Stimulated activated CD8-positive, alpha-beta memory T cell treated with anti-CD3 and anti-CD28 coated beads, Interleukin-7, amount 100 ng/mL, for 1 hour (primary cell): ENCODE data around the gene FNDC3B.

Source experiments
- DNase-seq, 2 donors: peaks; one replicate each; pipeline ENCODE4 v3.0.0-alpha.2; 2020; ENCODE audit warnings: low read depth in 2 of 2

The FNDC3B gene

DNA sequence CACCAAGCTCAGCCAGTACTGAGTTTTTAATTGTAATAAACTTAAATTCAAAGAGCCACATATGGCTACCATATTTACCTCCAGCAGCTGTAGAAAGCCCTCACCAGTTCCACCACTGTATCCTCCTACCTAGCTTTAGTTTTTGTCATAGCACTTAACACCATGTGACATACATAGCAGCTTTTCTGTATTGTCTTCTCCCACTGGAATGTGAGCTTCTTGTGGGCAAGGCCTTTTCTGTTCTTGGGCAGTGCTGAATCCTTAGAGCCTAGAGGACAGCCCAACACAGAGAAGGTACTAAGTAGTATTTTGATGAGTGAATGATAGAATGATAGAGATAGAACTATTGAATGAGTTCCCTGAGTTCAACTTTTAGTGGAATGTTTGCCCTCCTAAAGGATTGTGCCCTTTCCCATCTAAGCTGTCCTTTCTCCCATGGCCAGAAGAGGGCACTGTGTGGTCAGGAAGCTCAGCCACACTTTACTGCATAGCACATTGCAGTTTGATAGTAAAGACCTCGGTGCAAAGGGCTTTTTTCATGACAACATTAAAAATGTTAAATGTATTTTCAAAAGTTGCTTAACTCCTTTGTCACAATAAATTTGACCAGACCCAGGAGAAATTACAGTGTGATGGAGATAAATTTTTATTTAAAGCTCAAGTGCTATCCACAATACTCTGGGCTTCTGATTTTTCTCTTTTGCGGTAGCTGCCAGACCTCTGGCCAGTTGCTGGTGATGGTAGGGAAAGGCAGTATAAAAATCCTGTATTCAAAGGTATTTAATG is 293.1 kb downstream of the FNDC3B start:
- peak; percentile 21 to 32 for DNase-seq

DNA sequence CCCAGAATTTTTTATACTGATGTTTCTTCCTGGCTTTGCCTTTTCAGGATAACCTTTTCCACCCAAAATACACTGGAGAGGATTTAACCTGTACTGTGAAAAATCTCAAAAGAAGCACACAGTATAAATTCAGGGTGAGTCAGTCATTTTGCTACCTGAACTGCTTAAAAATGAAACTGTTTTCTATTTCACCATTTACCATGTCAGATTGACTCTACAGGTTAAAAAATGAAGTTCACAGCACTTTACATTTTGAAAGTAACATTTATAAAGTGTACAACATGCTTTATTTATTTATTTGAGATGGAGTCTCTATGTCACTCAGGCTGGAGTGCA is 293.6 kb downstream of the FNDC3B start:
- DNase-seq = no peak

DNA sequence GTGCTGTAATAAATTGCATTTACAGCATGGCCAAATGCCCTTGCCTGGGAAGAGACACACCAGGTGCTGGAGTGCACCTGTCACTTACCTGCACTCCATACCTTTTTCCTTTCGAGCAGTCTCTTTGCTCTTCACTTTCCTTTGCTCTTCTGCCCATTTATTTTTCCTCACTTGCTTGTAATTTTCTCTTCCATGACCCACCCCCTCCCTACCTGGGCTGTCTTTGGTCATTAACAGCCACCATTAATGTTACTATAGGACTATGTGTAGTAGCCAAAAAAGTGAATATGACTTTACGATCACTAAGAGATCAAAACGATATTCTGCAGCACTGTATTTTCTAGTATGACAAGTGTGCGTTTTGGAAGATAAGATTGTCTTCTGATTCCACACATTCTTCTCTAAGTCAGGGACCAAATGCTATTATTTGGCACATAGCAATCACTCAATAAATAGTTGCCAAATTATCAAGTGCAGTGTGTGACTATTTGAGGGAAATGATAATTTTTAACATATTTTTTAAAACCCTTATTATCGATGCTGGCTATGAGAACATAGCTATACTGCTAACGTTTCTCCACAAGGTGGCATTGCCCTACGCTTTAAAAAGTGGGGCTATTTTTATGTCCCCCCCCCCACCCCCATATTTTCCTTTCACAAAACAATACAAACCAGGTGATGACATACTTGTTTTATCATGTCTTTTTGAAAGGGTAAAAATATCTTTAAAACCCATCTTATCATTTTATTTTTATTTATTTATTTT is 294.5 kb downstream of the FNDC3B start:
- no peak for DNase-seq

DNA sequence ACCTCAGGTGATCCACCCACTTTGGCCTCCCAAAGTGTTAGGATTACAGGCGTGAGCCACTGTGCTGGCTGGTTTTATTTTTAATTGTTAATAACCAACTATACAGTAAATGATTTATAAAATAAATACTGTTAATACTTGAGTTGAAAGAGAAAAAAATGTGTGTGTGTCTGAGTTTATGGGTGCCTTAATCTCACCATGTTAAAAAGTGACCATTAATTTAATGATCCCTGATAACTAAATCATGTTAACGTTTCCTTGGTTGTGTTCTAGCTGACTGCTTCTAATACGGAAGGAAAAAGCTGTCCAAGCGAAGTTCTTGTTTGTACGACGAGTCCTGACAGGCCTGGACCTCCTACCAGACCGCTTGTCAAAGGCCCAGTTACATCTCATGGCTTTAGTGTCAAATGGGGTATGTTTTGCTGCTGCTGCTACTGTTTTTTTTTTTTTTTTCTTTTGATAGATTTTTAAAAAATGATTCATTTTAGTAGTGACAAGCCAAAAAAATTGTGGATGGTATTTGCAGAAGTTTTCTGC is 295.4 kb downstream of the FNDC3B start:
- DNase-seq = no peak

DNA sequence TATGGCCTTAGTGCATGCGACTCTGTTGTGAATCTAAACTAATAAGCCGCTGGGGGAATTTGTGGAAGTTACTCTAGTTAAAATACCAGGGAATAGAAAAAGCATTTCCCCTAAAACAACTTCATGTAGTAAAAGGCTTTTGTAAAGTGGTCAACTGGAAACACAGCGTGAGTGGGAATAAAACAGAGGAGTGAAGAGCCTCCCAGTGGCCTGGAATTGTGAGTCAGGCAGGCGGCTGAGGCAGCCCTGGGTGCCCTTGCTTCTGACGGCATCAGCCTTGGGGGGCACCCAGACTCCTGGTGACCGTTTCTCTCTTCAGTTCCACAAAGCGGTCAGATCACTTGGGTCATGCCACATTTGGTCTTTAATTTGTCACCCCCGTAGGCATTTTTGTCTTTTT is 300.5 kb downstream of the FNDC3B start:
- no peak for DNase-seq

DNA sequence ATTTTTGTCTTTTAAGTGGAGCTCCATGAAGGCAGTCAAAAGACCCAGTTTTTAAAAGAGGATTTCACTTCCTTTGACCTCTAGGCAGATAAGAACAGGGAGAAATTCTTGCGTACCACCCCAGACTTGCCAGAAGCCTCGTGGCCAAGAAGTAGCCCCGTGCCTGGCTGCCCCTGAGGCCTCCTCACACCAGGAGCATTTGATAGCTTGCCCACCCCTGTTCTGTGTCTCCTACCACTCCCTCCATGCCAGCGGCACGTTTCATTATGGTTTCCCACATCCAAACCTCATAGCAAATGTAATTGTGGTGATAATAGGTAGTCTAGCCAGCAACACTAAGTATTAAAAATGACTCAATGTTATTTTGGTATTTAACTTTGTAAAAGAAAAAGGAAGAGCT is 301.2 kb downstream of the FNDC3B start:
- no peak for DNase-seq

DNA sequence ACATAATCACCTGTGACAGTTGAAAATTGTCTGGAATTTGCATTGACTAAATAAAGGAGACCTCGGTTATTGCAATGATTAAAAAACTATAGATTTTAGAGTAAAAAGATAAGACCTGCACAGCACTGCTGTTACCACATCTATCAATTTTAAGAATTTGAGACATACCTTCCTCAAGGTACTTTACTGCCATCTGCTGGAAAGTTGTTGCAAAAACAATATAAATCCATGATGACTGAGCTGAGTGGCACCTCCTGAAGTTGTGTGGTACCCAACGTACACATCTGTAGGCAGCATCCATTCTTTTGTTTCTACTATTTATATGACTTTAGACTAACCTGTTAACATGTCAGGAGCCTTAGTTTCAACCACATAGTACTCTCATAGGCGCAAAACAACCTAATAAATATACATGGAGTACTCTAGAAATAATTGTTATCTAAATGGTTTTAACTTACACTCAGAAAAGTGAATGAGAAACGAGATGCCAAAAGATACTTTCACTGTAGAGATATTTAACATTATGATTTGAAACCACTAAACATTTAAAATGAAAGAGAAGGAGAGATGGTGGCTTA is 302.2 kb downstream of the FNDC3B start:
- DNase-seq = no peak

DNA sequence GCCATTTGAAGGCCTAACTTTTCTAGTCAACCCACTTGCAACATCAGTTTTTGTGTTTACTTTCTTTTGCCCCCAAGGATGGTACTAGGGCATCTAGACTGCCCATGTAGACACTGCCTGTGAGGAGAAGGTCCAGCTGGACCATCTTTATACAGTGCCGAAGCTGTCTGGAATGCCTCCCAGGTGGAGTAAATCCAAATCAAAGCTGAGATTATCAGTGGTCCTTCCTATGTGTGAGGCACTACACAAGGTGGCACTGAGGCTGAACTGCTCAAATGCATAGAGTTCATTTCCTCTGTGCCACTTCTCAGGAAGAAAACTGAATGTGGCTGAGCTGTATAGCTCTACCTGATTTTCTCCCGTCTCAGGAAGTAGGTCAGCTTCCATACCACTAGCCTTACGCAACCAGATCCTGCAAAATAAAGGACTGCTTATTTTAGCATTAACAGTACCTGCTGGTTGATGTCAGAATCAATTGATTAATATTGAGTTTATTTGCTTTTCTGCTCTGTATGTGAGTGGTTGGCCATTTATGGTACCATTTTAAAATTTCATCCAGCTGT is 302.8 kb downstream of the FNDC3B start:
- DNase-seq = no peak

DNA sequence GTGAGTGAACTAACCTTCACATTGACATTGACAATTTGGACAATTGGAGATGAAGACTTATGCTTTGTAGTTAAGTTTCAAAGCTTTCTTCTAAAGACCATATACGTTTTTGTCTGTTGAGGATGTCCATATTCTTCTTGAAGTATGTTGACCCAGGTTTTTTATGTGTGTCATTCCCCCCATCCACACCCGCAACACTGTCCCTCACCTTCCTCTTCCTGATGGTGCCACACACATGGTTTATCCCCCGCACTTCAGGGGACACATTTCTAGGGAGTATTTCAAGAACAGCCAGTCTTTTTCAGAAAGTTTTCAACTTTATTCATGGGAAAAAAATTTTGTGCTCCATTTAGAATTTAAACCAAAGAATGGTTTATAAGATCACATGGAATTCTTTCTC is 303.7 kb downstream of the FNDC3B start:
- no peak for DNase-seq

DNA sequence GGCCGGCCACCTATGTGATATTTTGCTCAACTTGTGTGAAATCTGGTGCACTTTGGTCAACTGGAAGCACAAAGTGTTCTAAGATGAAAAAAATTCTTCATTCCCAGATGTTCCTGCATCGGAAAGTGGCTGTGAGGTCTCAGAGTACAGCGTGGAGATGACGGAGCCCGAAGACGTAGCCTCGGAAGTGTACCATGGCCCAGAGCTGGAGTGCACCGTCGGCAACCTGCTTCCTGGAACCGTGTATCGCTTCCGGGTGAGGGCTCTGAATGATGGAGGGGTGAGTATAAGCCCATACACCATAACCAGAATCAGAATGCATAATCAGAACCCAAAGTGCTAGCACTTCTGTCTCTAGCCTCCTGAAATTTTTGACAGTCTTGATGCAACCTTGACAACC is 304.6 kb downstream of the FNDC3B start:
- no peak for DNase-seq

DNA sequence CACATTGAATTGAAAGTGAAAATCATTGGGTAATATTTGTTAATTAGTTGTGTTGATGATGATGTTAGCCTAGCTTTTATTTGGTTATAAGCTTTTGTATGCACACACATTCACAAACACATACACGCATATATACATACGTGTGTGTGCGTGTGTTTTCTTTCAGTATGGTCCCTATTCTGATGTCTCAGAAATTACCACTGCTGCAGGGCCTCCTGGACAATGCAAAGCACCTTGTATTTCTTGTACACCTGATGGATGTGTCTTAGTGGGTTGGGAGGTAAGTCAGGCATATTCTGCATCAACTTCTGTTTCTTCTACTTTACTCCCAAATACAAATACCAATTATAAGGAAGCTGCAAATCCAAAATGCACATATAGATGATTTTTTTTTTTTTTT is 306.8 kb downstream of the FNDC3B start:
- no peak for DNase-seq

DNA sequence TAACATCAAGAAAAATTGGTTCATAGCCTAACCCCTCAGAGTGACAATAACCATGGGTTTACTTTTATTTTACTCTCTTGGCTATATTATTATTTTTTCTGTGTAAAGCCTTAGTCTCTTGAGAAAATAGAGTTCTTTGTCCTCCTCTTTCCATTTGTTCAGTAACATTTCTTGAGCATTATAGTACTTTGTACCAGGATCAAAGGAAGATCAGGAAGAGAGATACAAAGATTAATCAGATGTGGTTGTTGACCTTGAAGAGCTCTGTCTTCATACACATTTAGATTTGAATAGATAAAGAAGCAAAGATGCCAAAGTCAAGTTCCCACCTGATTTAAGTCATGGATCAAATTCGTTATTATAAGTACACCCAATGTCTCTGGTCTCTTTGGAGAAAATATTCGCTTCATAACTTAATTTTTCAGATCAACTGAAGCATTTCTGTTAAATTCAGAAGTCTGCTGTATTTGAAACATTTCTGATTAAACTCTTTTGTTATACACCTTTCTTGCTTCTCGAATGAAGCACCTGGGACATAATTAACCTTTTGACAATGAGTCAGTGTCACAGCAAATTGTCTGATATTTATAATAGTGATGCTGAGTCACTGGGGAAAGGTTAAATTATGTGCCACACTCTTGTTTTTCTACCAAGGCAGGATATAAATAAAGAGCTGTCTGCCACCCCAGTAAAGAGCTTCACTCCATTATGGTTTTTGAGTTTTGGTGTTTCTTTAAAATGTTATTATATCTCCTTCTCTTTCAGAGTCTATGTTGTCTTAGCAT is 308.7 kb downstream of the FNDC3B start:
- no peak for DNase-seq

DNA sequence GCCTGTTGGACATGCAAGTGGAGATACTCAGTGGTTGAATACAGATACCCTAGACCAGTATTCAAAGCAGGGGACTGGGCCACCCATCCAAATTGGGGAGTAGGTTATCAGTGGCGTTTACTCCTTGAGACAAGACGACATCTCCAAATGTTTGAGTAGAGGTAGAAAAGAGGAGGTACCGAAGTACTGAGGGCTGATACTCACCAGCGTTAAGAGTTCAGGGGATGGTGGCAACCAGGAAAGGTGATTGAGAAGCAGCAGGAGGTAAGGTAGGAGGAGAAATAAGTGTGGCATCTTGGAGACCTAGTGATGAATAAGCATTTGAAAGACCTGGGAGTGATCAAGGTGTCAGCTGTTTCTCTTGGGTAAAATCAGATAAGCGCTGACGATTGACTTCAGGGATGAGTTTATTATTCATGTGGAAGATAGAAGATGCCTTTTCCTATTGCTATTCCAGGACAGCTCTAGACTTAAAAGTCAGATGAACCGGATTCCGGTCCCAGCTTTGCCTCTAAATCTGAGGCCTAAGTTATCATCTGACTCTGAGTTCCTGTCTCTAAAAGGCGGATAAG is 312.6 kb downstream of the FNDC3B start:
- DNase-seq = no peak

DNA sequence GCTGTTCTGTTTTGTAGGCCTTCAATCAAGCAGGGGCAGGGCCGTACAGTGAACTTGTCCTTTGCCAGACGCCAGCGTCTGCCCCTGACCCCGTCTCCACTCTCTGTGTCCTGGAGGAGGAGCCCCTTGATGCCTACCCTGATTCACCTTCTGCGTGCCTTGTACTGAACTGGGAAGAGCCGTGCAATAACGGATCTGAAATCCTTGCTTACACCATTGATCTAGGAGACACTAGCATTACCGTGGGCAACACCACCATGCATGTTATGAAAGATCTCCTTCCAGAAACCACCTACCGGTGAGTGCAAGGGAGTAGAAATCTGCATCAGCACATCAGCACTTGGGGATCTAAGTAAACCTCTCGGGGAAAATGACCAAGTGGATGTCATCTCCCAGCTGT is 313.4 kb downstream of the FNDC3B start:
- DNase-seq = no peak

DNA sequence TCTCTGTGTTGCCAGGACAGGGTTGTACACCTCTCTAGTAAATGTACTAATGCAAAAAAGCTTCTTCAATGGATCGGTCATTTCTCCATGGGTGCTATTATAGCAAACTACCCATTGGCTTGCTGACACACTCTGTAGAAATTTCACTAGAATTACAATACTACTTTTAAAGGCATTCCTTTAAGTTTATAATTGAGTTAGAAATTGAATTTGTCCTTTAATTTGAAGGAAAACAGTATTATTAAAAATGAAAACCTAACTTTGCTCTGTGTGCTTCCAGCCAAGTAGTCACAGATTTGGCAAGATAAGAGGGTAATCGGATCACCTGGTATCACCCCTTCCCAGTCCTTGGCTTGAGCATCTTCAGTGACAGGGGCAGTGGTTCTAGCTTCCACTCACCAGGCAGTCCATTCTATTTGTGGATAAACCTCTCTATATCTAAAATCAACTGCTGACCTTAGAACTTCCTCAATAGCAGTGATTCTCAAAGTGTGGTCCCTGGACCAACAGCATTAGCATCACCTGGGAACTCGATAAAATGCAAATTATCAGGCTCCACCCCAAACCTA is 315.6 kb downstream of the FNDC3B start:
- no peak for DNase-seq

DNA sequence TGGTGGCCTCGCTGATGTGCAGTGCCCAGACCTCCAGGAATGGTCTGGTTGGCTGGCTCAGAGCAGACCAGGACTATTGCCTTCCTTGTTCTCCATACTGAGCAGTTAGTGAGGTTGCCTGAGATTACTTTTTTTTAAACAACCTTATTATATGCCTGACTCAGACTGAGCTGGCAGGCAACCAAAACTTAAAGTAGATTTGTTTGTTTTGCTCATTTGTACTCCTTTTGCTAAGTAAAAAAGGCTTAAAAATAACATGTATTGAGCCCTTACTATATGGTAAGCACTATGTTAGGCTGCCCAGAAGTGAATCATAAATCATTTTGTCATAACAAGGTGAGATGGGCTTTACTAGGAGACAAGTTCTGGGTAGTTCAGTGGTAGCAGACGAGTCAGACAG is 316.5 kb downstream of the FNDC3B start:
- no peak for DNase-seq

DNA sequence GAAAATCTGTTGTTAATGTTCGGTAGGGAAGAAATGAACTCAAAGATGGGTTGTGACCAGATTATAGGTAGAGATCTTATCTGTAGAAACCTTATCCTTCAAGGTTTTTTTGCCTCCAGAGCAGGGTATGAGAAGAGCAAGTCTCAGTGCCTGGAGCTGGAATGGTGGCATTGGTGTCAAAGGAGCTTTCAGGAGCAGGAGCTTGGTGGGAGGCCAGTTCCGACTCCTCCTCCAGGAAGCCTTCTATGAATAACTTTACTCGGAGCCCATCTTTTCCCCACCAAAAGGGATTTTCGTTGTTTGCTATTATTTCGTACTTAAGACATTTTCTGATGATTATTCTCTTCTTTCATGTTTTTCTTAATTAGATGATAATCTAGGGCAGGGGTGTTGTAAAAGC is 317.0 kb downstream of the FNDC3B start:
- no peak for DNase-seq

DNA sequence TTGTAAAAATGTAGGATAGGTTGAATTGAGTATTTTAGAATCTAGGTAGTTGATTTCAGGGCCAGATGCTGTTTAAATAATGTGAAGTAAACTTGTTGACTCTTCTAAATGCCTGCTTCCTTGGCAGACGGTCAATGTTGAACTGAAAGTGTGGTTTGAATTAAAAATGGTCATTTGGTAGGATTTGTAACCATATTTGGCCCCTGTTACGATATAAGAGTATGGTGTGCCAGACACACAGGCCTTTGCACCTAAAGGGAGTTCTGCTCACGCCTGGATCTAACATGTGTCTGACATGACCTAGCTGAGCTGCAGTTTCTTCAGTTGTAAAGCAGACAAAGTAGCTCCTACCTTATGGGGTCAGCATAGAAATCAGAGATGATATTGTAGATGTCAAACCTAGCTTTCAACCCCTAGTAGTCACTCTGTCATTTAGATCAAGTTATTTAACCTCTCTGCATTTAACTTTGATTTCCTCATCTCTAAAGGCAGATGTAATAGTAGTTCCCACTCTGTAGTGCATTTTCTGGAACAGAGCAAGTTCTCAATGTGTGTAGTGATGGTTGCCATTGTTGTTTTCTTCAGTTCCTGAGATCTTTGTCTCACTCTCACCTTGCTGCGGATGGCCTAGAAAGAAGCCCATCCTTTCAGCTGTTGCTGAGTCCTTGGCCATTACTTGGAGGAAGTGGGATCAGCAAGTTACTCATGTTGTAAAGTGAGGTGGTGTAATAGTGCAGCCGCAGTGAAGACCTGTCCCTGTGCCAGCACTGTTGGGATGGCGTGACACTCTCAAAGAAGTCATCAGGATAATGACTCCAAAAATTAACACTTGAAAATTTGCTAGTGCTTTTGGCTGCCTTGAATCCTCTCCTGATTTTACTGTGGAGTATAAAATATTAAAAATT is 318.7 kb downstream of the FNDC3B start:
- DNase-seq = no peak

DNA sequence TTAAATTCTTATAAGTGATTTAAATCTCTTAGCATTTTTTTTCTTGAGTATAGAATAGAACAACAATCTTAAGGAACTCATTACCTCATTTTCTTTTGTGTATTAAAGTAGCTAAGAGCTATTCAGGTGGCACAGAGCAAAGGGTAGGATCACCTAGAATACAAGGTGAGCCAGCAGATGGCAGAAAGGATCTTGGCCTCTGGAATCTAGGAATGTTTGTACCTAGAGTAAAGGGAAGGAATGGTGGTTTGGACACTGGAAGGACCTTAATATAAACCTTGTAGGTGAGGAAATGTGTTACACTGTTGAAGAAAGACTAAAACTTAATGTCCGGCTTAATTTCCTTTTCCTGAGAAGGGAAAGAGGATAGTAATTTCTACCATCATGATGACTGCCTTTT is 319.9 kb downstream of the FNDC3B start:
- DNase-seq = no peak

DNA sequence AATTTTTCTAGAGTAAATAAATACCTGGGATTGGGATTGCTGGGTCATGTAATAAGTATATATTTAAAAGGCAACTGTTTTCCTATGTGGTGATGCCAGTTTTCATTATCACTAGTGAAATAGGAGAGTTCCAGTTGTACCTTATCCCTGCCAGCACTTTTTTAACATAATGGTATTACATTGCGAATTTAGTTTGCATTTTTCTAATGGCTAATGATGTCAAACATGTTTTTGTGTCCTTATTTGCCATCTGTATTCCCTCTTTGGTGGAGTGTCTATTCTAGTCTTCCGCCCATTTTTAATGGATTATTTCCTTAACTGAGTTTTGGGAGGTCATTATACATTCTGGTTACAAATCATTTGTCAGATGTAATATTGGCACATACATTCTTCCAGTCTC is 320.6 kb downstream of the FNDC3B start:
- no peak for DNase-seq
